Measurements from ENCODE around the gene MRPL50. TPM values are rescaled to one million over a fixed set of nuclear protein-coding genes. Genes with fewer than 3 reads are reported as not detected.

The MRPL50 gene
- polyA plus RNA-seq, 2 of the 4 experiments (the other 2 are of a cell fraction), result 24.7 to 42.5 TPM

DNA sequence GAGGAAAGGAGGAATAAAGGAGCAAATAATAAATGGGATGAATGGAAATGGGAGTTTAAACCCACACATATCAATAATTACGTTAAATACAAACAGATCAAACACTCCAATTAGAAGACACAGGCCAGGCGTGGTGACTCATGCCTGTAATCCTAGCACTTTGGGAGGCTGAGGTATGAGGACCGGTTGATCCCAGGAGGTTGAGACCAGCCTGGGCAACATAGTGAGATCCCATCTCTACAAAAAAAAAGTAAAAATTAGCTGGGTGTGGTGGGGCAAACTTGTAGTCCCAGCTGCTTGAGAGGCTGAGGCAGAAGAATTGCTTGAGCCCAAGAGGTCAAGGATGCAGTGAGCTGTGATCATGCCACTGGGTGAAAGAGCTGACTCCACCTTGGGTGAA, 17.3 kb downstream of the MRPL50 start:
- POLR2A ChIA-PET, result interaction anchor here (1.0 kb wide), 1 partner anchor 8 kb away, joined by 3 read pairs; no protein-coding TSS in a partner anchor
- 95% methylated on average over 3 of the region's 3 CpGs for WGBS (ENCODE audit: missing lambda C conversion rate)
- Histone ChIP-seq H3K4me2 (peak overlapping the region; percentile 63), H3K27ac (peak overlapping the region; percentile 70 to 72), H3K4me1 (peaks cover 46% of the 10 kb centered on the region), H3K9me3 (peaks cover 11% of the 10 kb centered on the region; the same call in 2 of the 3 replicates), H3K4me3 (no peak overlapping the region)
- CTCF ChIA-PET, result interaction anchor here (0.7 to 3.3 kb wide), 5 partner anchors 8 to 262 kb away, joined by 3 to 13 read pairs (median 8); no protein-coding TSS in a partner anchor
- FAIRE-seq, result no peak
- ATAC-seq, result no peak
- DNase-seq (ENCODE audit: low read depth in 1 of 2, low spot score in 1 of 2), result no peak
- TF ChIP-seq NFE2L2 (conservative IDR thresholded peaks at IDR 0.05; ENCODE audit: low read length) (no peak), KDM5A (IDR thresholded peaks at IDR 0.05) (no peak), ZC3H11A (IDR thresholded peaks at IDR 0.05) (no peak), EP300 (IDR thresholded peaks at IDR 0.05) (no peak), JUNB (IDR thresholded peaks at IDR 0.05) (no peak)

DNA sequence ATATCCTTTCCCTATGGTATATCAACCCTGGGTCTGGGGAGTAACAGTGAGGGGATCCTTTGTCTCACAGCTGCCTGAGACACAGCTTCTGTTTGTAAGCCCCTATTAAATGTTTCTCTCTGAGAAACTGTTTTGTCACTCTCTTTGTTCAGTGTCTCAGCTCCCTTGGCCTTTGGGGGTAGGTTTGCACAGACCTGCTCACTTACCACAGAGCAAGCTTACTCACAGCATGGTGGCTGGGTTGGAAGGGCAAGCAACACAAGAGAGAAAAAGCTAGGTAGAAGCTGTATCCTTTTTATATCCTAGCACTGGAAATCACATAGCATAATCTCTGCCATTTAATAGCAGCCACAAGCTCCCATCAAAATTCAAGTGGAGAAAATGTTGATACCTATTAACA, 18.1 kb downstream of the MRPL50 start:
- TF ChIP-seq SMC3 (IDR thresholded peaks at IDR 0.05) (no peak), CHD4 (IDR thresholded peaks at IDR 0.05; ENCODE audit: borderline replicate concordance) (no peak), ZC3H11A (IDR thresholded peaks at IDR 0.05) (no peak), JUN (IDR thresholded peaks at IDR 0.05) (no peak), FOXS1 (CRISPR knock-in tag; IDR thresholded peaks at IDR 0.05) (no peak), FOSL2 (IDR thresholded peaks at IDR 0.05) (no peak), FOSL2 (CRISPR knock-in tag; IDR thresholded peaks at IDR 0.05) (no peak)
- no peak overlapping the region for H3K4me3 ChIP-seq
- POLR2A ChIA-PET, result no interaction called here
- ATAC-seq, result no peak
- CTCF ChIA-PET, result interaction anchor here (0.7 to 3.3 kb wide), 6 partner anchors 7 to 261 kb away, joined by 3 to 13 read pairs (median 8); no protein-coding TSS in a partner anchor
- H3K4me2 ChIP-seq, result no peak overlapping the region
- H3K4me1 ChIP-seq, result peaks cover 53% of the 10 kb centered on the region
- peaks cover 11% of the 10 kb centered on the region; the same call in 2 of the 3 replicates for H3K9me3 ChIP-seq
- peak overlapping the region; percentile 29 to 72; a peak in 5 of 6 replicates for H3K27ac ChIP-seq
- FAIRE-seq, result peak; percentile 23
- no peak for DNase-seq (ENCODE audit: low read depth in 1 of 2, low spot score in 1 of 2)

DNA sequence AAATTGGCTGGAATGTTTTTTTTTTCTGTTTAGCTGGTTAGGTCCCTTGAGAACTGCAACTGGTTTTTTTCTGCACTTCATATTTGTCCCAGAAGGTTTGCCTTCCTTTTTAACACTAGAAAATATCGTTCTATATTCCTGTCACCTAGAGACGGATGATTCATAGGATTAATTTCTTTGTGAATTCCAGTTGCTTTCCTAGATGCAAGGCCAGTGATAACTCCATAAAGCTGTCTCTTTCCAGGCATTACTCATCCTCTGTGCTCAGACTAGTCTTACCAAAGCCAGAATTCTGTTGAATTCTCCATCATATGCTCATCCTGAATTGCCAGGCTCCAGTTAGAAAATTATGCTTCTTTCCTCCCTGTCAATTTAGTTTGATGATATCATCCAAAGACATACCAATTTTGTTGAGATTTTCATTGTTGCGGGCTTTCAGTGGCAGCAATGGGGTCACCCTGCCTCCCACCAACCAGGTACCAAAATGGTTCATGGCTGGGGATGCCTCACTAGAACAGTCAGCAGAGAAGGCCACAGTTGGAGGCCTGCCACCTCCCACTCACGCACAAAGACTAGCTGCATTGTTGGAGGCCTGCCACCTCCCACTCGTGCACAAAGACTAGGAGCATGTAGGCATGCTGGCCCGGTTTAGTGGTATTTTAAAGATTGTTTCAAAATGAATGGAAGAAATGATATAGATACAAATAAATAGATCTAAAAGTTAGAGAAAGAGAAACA, 22.1 kb downstream of the MRPL50 start:
- TF ChIP-seq POLR2AphosphoS2 (conservative IDR thresholded peaks at IDR 0.05; ENCODE audit: low read length), result no peak
- 0 out of 5 replicates have a peak, but pooled peaks of 1 of the 2 experiments have one; percentile 36 for TF ChIP-seq JUN (IDR thresholded peaks at IDR 0.05)
- no peak for TF ChIP-seq RNF2 (IDR thresholded peaks at IDR 0.05; ENCODE audit: borderline replicate concordance, low read depth)
- TF ChIP-seq ZSCAN20 (CRISPR knock-in tag; IDR thresholded peaks at IDR 0.05), result no peak
- TF ChIP-seq MYC (IDR thresholded peaks at IDR 0.05; ENCODE audit: borderline replicate concordance, low read length), result no peak
- peak; percentile 66; the same call in 1 of the 2 replicates for TF ChIP-seq FOSL2 (IDR thresholded peaks at IDR 0.05)
- TF ChIP-seq FOSL2 (CRISPR knock-in tag; IDR thresholded peaks at IDR 0.05), result peak; percentile 74
- TF ChIP-seq PHF8 (IDR thresholded peaks at IDR 0.05; ENCODE audit: borderline replicate concordance, low read depth), result no peak
- peak; percentile 16; the same call in 1 of the 2 replicates for TF ChIP-seq GATA3 (IDR thresholded peaks at IDR 0.05; ENCODE audit: borderline replicate concordance)
- no peak for TF ChIP-seq ESRRA (IDR thresholded peaks at IDR 0.05; ENCODE audit: borderline replicate concordance, low read length)
- TF ChIP-seq EHMT2 (IDR thresholded peaks at IDR 0.05; ENCODE audit: low read depth), result no peak
- TF ChIP-seq CBX2 (IDR thresholded peaks at IDR 0.05; ENCODE audit: borderline replicate concordance, low read depth), result no peak
- TF ChIP-seq CHD4 (IDR thresholded peaks at IDR 0.05; ENCODE audit: borderline replicate concordance), result no peak
- TF ChIP-seq JUNB (IDR thresholded peaks at IDR 0.05), result peak; percentile 67
- peaks cover 52% of the 10 kb centered on the region for H3K4me1 ChIP-seq
- no peak overlapping the region for H3K4me3 ChIP-seq
- WGBS (ENCODE audit: missing lambda C conversion rate), result 40% methylated on average over 6 of the region's 6 CpGs
- POLR2A ChIA-PET, result interaction anchor here (1.6 kb wide), 1 partner anchor 22 kb away, joined by 8 read pairs; the partner anchor contains the start of genes MRPL50 and ZNF189
- peak overlapping the region; percentile 69 to 90 for H3K27ac ChIP-seq
- FAIRE-seq, result peak; percentile 89
- H3K4me2 ChIP-seq, result peak overlapping the region; percentile 46
- CTCF ChIA-PET, result interaction anchor here (2.3 kb wide), 2 partner anchors 12 to 65 kb away, joined by 9 to 22 read pairs; no protein-coding TSS in a partner anchor
- DNase-seq (ENCODE audit: low read depth in 1 of 2, low spot score in 1 of 2), result peak; percentile 61 to 62
- peaks cover 14% of the 10 kb centered on the region; the same call in 2 of the 3 replicates for H3K9me3 ChIP-seq
- peak; percentile 94 to 99 for ATAC-seq

All from A549 (cell line).